Measurements from ENCODE around the gene CDHR3.
"Not testable (repeated sequence)": the region's sequence is repeated elsewhere in the genome, so short reads cannot be mapped to it uniquely, and the experiment has no call there.

Gene CDHR3

GRCh38 chr7:105971845-105972244 is 8.8 kb downstream of the CDHR3 start:
- no peak for DNase-seq (ENCODE audit: low spot score)

GRCh38 chr7:105972276-105972675 is 9.2 kb downstream of the CDHR3 start:
- DNase-seq (ENCODE audit: low spot score) = no peak

- DNase-seq (ENCODE audit: low spot score) = no peak
Observed at GRCh38 chr7:105974471-105974870, 11.4 kb downstream of the CDHR3 start.

- DNase-seq (ENCODE audit: low spot score) = no peak
Observed at GRCh38 chr7:105975770-105976417, 12.8 kb downstream of the CDHR3 start.

GRCh38 chr7:105976868-105977267 is 13.8 kb downstream of the CDHR3 start:
- DNase-seq (ENCODE audit: low spot score) = no peak

GRCh38 chr7:105978035-105978434 is 15.0 kb downstream of the CDHR3 start:
- no peak for DNase-seq (ENCODE audit: low spot score)

- no peak for DNase-seq (ENCODE audit: low spot score)
Observed at GRCh38 chr7:105978974-105979373, 15.9 kb downstream of the CDHR3 start.

- DNase-seq (ENCODE audit: low spot score) = no peak
Observed at GRCh38 chr7:105979405-105979804, 16.3 kb downstream of the CDHR3 start.

GRCh38 chr7:105980645-105981396 is 17.8 kb downstream of the CDHR3 start:
- DNase-seq (ENCODE audit: low spot score) = no peak

GRCh38 chr7:105982388-105982787 is 19.3 kb downstream of the CDHR3 start:
- no peak for DNase-seq (ENCODE audit: low spot score)

- DNase-seq (ENCODE audit: low spot score) = not testable (repeated sequence)
Observed at GRCh38 chr7:105984808-105985207, 21.7 kb downstream of the CDHR3 start.

- no peak for DNase-seq (ENCODE audit: low spot score)
Observed at GRCh38 chr7:105985229-105985628, 22.2 kb downstream of the CDHR3 start.

GRCh38 chr7:105985672-105986215 is 22.7 kb downstream of the CDHR3 start:
- DNase-seq (ENCODE audit: low spot score) = no peak

- DNase-seq (ENCODE audit: low spot score) = no peak
Observed at GRCh38 chr7:105987046-105987445, 24.0 kb downstream of the CDHR3 start.

- no peak for DNase-seq (ENCODE audit: low spot score)
Observed at GRCh38 chr7:105988276-105988675, 25.2 kb downstream of the CDHR3 start.

GRCh38 chr7:105989191-105989590 is 26.1 kb downstream of the CDHR3 start:
- no peak for DNase-seq (ENCODE audit: low spot score)

GRCh38 chr7:105989686-105990085 is 26.6 kb downstream of the CDHR3 start:
- no peak for DNase-seq (ENCODE audit: low spot score)

- DNase-seq (ENCODE audit: low spot score) = no peak
Observed at GRCh38 chr7:105990141-105990540, 27.1 kb downstream of the CDHR3 start.

GRCh38 chr7:105990727-105991453 is 27.8 kb downstream of the CDHR3 start:
- no peak for DNase-seq (ENCODE audit: low spot score)

GRCh38 chr7:105992905-105993304 is 29.8 kb downstream of the CDHR3 start:
- no peak for DNase-seq (ENCODE audit: low spot score)

GRCh38 chr7:105996860-105997737 is 34.0 kb downstream of the CDHR3 start:
- DNase-seq (ENCODE audit: low spot score) = no peak

GRCh38 chr7:105999256-105999655 is 36.2 kb downstream of the CDHR3 start:
- no peak for DNase-seq (ENCODE audit: low spot score)
